H9 (cell line): ENCODE results near the gene ZNRF3. TPM values are rescaled to one million over a fixed set of nuclear protein-coding genes. Genes with fewer than 3 reads are reported as not detected.
"Not testable (repeated sequence)": the region's sequence is repeated elsewhere in the genome, so short reads cannot be mapped to it uniquely, and the experiment has no call there.

Experiments used
- DNase-seq: peaks from one replicate; pipeline ENCODE4 v3.0.0-alpha.2; 2017
- H2AFZ ChIP-seq: one replicate; pipeline ENCODE4 v1.6.1; 2013; ENCODE audit warnings: mild to moderate bottlenecking, low read length, control low read depth, moderate library complexity
- H2AK5ac ChIP-seq: 2 replicates; pipeline ENCODE4 v1.6.1; 2013; ENCODE audit warnings: low read length, control low read depth, mixed read lengths; ENCODE audit not compliant: insufficient read length
- H2BK120ac ChIP-seq: one replicate; pipeline ENCODE4 v1.6.1; 2013; ENCODE audit warnings: low read depth, mild to moderate bottlenecking, low read length, control low read depth, inconsistent platforms; ENCODE audit not compliant: poor library complexity, severe bottlenecking
- H2BK12ac ChIP-seq: 2 replicates; pipeline ENCODE4 v1.6.1; 2013; ENCODE audit warnings: low read length, control low read depth, mixed read lengths, low read depth; ENCODE audit not compliant: insufficient read length
- H2BK15ac ChIP-seq: 2 replicates; pipeline ENCODE4 v1.6.1; 2013; ENCODE audit warnings: low read depth, low read length, control low read depth
- H2BK20ac ChIP-seq: one replicate; pipeline ENCODE4 v1.6.1; 2013; ENCODE audit warnings: low read depth, mild to moderate bottlenecking, low read length, control low read depth, inconsistent platforms; ENCODE audit not compliant: poor library complexity, severe bottlenecking
- H2BK5ac ChIP-seq: 2 replicates; pipeline ENCODE4 v1.6.1; 2013; ENCODE audit warnings: low read length, control low read depth, mixed read lengths; ENCODE audit not compliant: insufficient read length
- H3K14ac ChIP-seq: 2 replicates; pipeline ENCODE4 v1.6.1; 2013; ENCODE audit warnings: low read length, control low read depth; ENCODE audit not compliant: insufficient read depth
- H3K18ac ChIP-seq: 2 replicates; pipeline ENCODE4 v1.6.1; 2013; ENCODE audit warnings: low read depth, mild to moderate bottlenecking, mixed read lengths, low read length, control low read depth; ENCODE audit not compliant: insufficient read length
- H3K23ac ChIP-seq: 2 replicates; pipeline ENCODE4 v1.6.1; 2013; ENCODE audit warnings: low read length, control low read depth, mixed read lengths, low read depth; ENCODE audit not compliant: insufficient read length
- H3K23me2 ChIP-seq: 2 replicates; pipeline ENCODE4 v1.6.1; 2013; ENCODE audit warnings: low read depth, mild to moderate bottlenecking, mixed read lengths, low read length, control low read depth; ENCODE audit not compliant: insufficient read length, poor library complexity, severe bottlenecking
- H3K27ac ChIP-seq: 2 replicates; pipeline ENCODE4 v1.5.1; 2013; ENCODE audit warnings: low read length, control low read depth, mixed read lengths, low read depth; ENCODE audit not compliant: insufficient read length
- H3K27me3 ChIP-seq: 2 replicates; pipeline ENCODE4 v1.6.1; 2013; ENCODE audit warnings: low read length, control low read depth, inconsistent platforms; ENCODE audit not compliant: insufficient read depth
- H3K4ac ChIP-seq: 2 replicates; pipeline ENCODE4 v1.6.1; 2013; ENCODE audit warnings: low read depth, mild to moderate bottlenecking, control low read depth, inconsistent platforms, low read length, moderate library complexity
- H3K4me1 ChIP-seq: 2 replicates; pipeline ENCODE4 v1.6.1; 2013; ENCODE audit warnings: low read length, control low read depth, inconsistent platforms; ENCODE audit not compliant: insufficient read depth
- H3K4me2 ChIP-seq: 2 replicates; pipeline ENCODE4 v1.6.1; 2013; ENCODE audit warnings: low read length, control low read depth, mixed read lengths; ENCODE audit not compliant: insufficient read length, insufficient read depth
- H3K56ac ChIP-seq: 2 replicates; pipeline ENCODE4 v1.6.1; 2013; ENCODE audit warnings: low read depth, mild to moderate bottlenecking, mixed read lengths, low read length, control low read depth; ENCODE audit not compliant: insufficient read length
- H3K79me1 ChIP-seq: 2 replicates; pipeline ENCODE4 v1.6.1; 2013; ENCODE audit warnings: low read depth, mild to moderate bottlenecking, moderate library complexity, low read length, control low read depth, inconsistent platforms; ENCODE audit not compliant: insufficient read depth, poor library complexity, severe bottlenecking
- H3K79me2 ChIP-seq: 2 replicates; pipeline ENCODE4 v1.6.1; 2013; ENCODE audit warnings: low read length, control low read depth, inconsistent platforms; ENCODE audit not compliant: insufficient read depth
- H3K9ac ChIP-seq: 2 replicates; pipeline ENCODE4 v1.6.1; 2013; ENCODE audit warnings: low read length, control low read depth, mixed read lengths; ENCODE audit not compliant: insufficient read length; ENCODE audit errors: extremely low read depth
- H3K9me3 ChIP-seq: one replicate; pipeline ENCODE4 v1.6.1; 2013; ENCODE audit warnings: low read depth, low read length, inconsistent platforms; ENCODE audit not compliant: control insufficient read depth
- H3T11ph ChIP-seq: one replicate; pipeline ENCODE4 v1.6.1; 2013; ENCODE audit warnings: mild to moderate bottlenecking, low read length, control low read depth, inconsistent platforms
- H4K20me1 ChIP-seq: one replicate; pipeline ENCODE4 v1.6.1; 2013; ENCODE audit not compliant: control insufficient read depth, insufficient read length, insufficient read depth
- H4K5ac ChIP-seq: 2 replicates; pipeline ENCODE4 v1.6.1; 2013; ENCODE audit warnings: low read depth, mild to moderate bottlenecking, mixed read lengths, low read length, control low read depth; ENCODE audit not compliant: insufficient read length
- H4K8ac ChIP-seq: replicated peaks from 2 replicates; pipeline ENCODE4 v1.6.1; 2013; ENCODE audit warnings: low read length, control low read depth, mixed read lengths, low read depth; ENCODE audit not compliant: insufficient read length
- H4K91ac ChIP-seq: 2 replicates; pipeline ENCODE4 v1.6.1; 2013; ENCODE audit warnings: low read depth, mild to moderate bottlenecking, moderate library complexity, mixed read lengths, low read length, control low read depth; ENCODE audit not compliant: insufficient read length
- H3K27ac Mint-ChIP-seq, 3 experiments: 2 replicates in 2 of 3; 3 replicates in 1 of 3; pipeline ENCODE4 v1.8.0; 2020 to 2021; ENCODE audit warnings: mixed read lengths in 3 of 3, mild to moderate bottlenecking in 1 of 3, moderate library complexity in 1 of 3
- H3K27me3 Mint-ChIP-seq: 2 replicates; pipeline ENCODE4 v1.8.0; 2021; ENCODE audit warnings: low read depth, mild to moderate bottlenecking, moderate library complexity, mixed read lengths
- H3K36me3 Mint-ChIP-seq, 3 experiments: 2 replicates in 2 of 3; 3 replicates in 1 of 3; pipeline ENCODE4 v1.8.0; 2020 to 2021; ENCODE audit warnings: low read depth in 3 of 3, mixed read lengths in 3 of 3; ENCODE audit not compliant: insufficient read depth in 1 of 3
- H3K4me1 Mint-ChIP-seq, 2 experiments: 2 replicates each; pipeline ENCODE4 v1.8.0; 2020; ENCODE audit warnings: mixed read lengths in 2 of 2
- H3K4me3 Mint-ChIP-seq, 2 experiments: 2 replicates in 1 of 2; 3 replicates in 1 of 2; pipeline ENCODE4 v1.8.0; 2020 to 2021; ENCODE audit warnings: mild to moderate bottlenecking in 2 of 2, mixed read lengths in 2 of 2, moderate library complexity in 1 of 2
- H3K9me3 Mint-ChIP-seq, 2 experiments: 2 replicates in 1 of 2; 3 replicates in 1 of 2; pipeline ENCODE4 v1.8.0; 2020; ENCODE audit warnings: mild to moderate bottlenecking in 2 of 2, mixed read lengths in 2 of 2, moderate library complexity in 1 of 2
- WGBS: extraction: QIAGEN DNeasy Blood & Tissue Kit; methylation state at CpG from one replicate; pipeline ENCODE4 v1.1.7; 2013; ENCODE audit warnings: missing lambda C conversion rate, low lambda C conversion rate, mixed read lengths; ENCODE audit not compliant: insufficient read length; ENCODE audit errors: extremely low coverage; 5-methylcytosine and 5-hydroxymethylcytosine counted together
- total RNA-seq: library from RNA; stranded (reverse); gene quantifications from 2 replicates; pipeline ENCODE4 v1.2.1, GENCODE V29; 2021
- TF ChIP-seq, protein P1 (sequence below): fragments of 200-600 bp; sonication (generic); conservative IDR thresholded peaks from 3 replicates; pipeline ENCODE4 v1.8.0; 2021; ENCODE audit warnings: antibody characterized with exemption, mild to moderate bottlenecking

Gene ZNRF3
- total RNA-seq, 1 experiment from 2014 or later = 20.6 TPM

GRCh38 chr22:29039148-29039547 is 155.8 kb downstream of the ZNRF3 start:
- no peak overlapping the region for H4K8ac ChIP-seq
- H4K5ac ChIP-seq = no peak overlapping the region
- Mint-ChIP-seq H3K4me1 (peaks cover 7 to 16% of the 10 kb centered on the region in 2 experiments; a peak in 3 of 4 replicates), H3K4me3 (no peak overlapping the region), H3K9me3 (no peaks in the 10 kb centered on the region), H3K36me3 (peaks cover under 1 to 17% (median 11%) of the 10 kb centered on the region in 3 experiments; a peak in 4 of 7 replicates), H3K27ac (peak overlapping the region in 2 of 3 experiments; percentile 42 to 88; a peak in 4 of 7 replicates), H3K27me3 (no peaks in the 10 kb centered on the region)
- no peak overlapping the region for H3T11ph ChIP-seq
- no peak overlapping the region for H3K9ac ChIP-seq
- no peak overlapping the region for H2AK5ac ChIP-seq
- peaks cover 2% of the 10 kb centered on the region; the same call in 1 of the 2 replicates for H3K79me2 ChIP-seq
- H3K18ac ChIP-seq = no peak overlapping the region
- H2BK15ac ChIP-seq = no peak overlapping the region
- H3K23ac ChIP-seq = no peak overlapping the region
- H2AFZ ChIP-seq = no peak overlapping the region
- peaks cover 2% of the 10 kb centered on the region for H3K79me1 ChIP-seq
- no peak overlapping the region for H2BK5ac ChIP-seq
- no peak overlapping the region for H2BK120ac ChIP-seq
- no peak overlapping the region for H2BK20ac ChIP-seq
- DNase-seq = no peak
- H3K27ac ChIP-seq = no peak overlapping the region
- H3K23me2 ChIP-seq = no peaks in the 10 kb centered on the region
- H3K27me3 ChIP-seq = no peaks in the 10 kb centered on the region
- no peaks in the 10 kb centered on the region for H3K4me1 ChIP-seq
- H3K4me2 ChIP-seq = no peak overlapping the region
- no peak overlapping the region for H3K4ac ChIP-seq
- no peak overlapping the region for H4K91ac ChIP-seq
- WGBS = no CpG with 5 or more reads among the region's 9 CpGs
- TF ChIP-seq, protein P1, sequence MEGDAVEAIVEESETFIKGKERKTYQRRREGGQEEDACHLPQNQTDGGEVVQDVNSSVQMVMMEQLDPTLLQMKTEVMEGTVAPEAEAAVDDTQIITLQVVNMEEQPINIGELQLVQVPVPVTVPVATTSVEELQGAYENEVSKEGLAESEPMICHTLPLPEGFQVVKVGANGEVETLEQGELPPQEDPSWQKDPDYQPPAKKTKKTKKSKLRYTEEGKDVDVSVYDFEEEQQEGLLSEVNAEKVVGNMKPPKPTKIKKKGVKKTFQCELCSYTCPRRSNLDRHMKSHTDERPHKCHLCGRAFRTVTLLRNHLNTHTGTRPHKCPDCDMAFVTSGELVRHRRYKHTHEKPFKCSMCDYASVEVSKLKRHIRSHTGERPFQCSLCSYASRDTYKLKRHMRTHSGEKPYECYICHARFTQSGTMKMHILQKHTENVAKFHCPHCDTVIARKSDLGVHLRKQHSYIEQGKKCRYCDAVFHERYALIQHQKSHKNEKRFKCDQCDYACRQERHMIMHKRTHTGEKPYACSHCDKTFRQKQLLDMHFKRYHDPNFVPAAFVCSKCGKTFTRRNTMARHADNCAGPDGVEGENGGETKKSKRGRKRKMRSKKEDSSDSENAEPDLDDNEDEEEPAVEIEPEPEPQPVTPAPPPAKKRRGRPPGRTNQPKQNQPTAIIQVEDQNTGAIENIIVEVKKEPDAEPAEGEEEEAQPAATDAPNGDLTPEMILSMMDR = no peak
- no peak overlapping the region for H3K14ac ChIP-seq
- H3K56ac ChIP-seq = no peak overlapping the region
- no peak overlapping the region for H2BK12ac ChIP-seq
- no peaks in the 10 kb centered on the region for H3K9me3 ChIP-seq
- no peaks in the 10 kb centered on the region for H4K20me1 ChIP-seq

- H3K9ac ChIP-seq, H3K56ac ChIP-seq, H3K23me2 ChIP-seq, H2BK5ac ChIP-seq, H3T11ph ChIP-seq, H3K27ac Mint-ChIP-seq, H2AK5ac ChIP-seq, H3K79me1 ChIP-seq, H4K8ac ChIP-seq, H3K9me3 ChIP-seq, H3K4me2 ChIP-seq, H3K4me1 ChIP-seq, H4K20me1 ChIP-seq, H3K9me3 Mint-ChIP-seq, H3K79me2 ChIP-seq, DNase-seq, H2BK12ac ChIP-seq, H3K27ac ChIP-seq, H3K27me3 ChIP-seq, H2BK120ac ChIP-seq, H2BK15ac ChIP-seq, H4K5ac ChIP-seq, H3K4ac ChIP-seq, H3K18ac ChIP-seq, H3K4me3 Mint-ChIP-seq, H3K14ac ChIP-seq, H2BK20ac ChIP-seq, H3K23ac ChIP-seq, H2AFZ ChIP-seq, H4K91ac ChIP-seq, H3K27me3 Mint-ChIP-seq: not testable (repeated sequence)
- Mint-ChIP-seq H3K36me3 (peaks cover 4 to 20% (median 16%) of the 10 kb centered on the region in 3 experiments; a peak in 6 of 7 replicates), H3K4me1 (peaks cover 7 to 16% of the 10 kb centered on the region in 2 experiments; a peak in 3 of 4 replicates)
- no CpG with 5 or more reads among the region's 4 CpGs for WGBS
Measured at GRCh38 chr22:29039684-29040083, 156.3 kb downstream of the ZNRF3 start.
